H1 (cell line): ENCODE data around the gene COPS9. TPM values are rescaled to one million over a fixed set of nuclear protein-coding genes. Genes with fewer than 3 reads are reported as not detected.

Experiments used
- CTCF ChIA-PET: fragments of 300-600 bp; sonication (Branson Sonifier 250); formaldehyde crosslinking; loops from one replicate; lab custom pipeline; 2021; ENCODE audit not compliant: partially characterized antibody; lab: Charles Lee
- POLR2A ChIA-PET: fragments of 300-600 bp; sonication (Branson Sonifier 250); formaldehyde crosslinking; loops from one replicate; lab custom pipeline; 2021; ENCODE audit warnings: inconsistent platforms; ENCODE audit not compliant: partially characterized antibody; lab: Charles Lee
- DNase-seq, 2 experiments: peaks; one replicate each; pipeline versions ENCODE4 v3.0.0 to v3.0.0-alpha.2; 2010 to 2022; ENCODE audit warnings: low spot score in 2 of 2, low read depth in 1 of 2, mixed read lengths in 1 of 2
- FAIRE-seq: peaks from 2 replicates; lab custom pipeline; 2011; peaks lifted over from hg19 to GRCh38; lab: Jason Lieb, UNC
- H2AFZ ChIP-seq: 2 replicates; pipeline ENCODE4 v1.8.1; 2012; ENCODE audit warnings: low read length, inconsistent platforms
- H2AK5ac ChIP-seq: 2 replicates; pipeline ENCODE4 v1.6.1; 2013; ENCODE audit warnings: low read depth, low read length
- H2BK120ac ChIP-seq: replicated peaks from 2 replicates; pipeline ENCODE3; 2013; ENCODE audit warnings: low read depth, low read length, inconsistent platforms
- H2BK12ac ChIP-seq: 2 replicates; pipeline ENCODE4 v1.6.1; 2013; ENCODE audit warnings: low read depth, low read length
- H2BK15ac ChIP-seq: 2 replicates; pipeline ENCODE4 v1.6.1; 2013; ENCODE audit warnings: low read length
- H2BK20ac ChIP-seq: 2 replicates; pipeline ENCODE4 v1.6.1; 2013; ENCODE audit warnings: low read length
- H2BK5ac ChIP-seq: 2 replicates; pipeline ENCODE4 v1.6.1; 2013; ENCODE audit warnings: low read depth, low read length
- H3K14ac ChIP-seq: 2 replicates; pipeline ENCODE4 v1.6.1; 2013; ENCODE audit warnings: inconsistent platforms; ENCODE audit not compliant: insufficient read length
- H3K18ac ChIP-seq: 2 replicates; pipeline ENCODE4 v1.6.1; 2013; ENCODE audit warnings: low read length; ENCODE audit errors: extremely low read depth
- H3K23ac ChIP-seq: 2 replicates; pipeline ENCODE4 v1.6.1; 2013; ENCODE audit warnings: inconsistent platforms; ENCODE audit not compliant: insufficient read length
- H3K23me2 ChIP-seq: 2 replicates; pipeline ENCODE4 v1.6.1; 2013; ENCODE audit warnings: low read depth, low read length
- H3K27ac ChIP-seq: 2 replicates; pipeline ENCODE4 v1.6.1; 2011; ENCODE audit warnings: low read depth, low read length, inconsistent platforms
- H3K27me3 ChIP-seq, 4 experiments: replicated peaks in 1 of 4; 1 replicate in 1 of 4; 2 replicates in 3 of 4; pipeline versions ENCODE4 v1.6.1 to v1.8.1; 2011 to 2013; ENCODE audit warnings: low read length in 3 of 4, mild to moderate bottlenecking in 3 of 4, inconsistent platforms in 2 of 4, mixed read lengths in 2 of 4, moderate library complexity in 1 of 4; ENCODE audit not compliant: control insufficient read depth in 3 of 4, insufficient read depth in 3 of 4; ENCODE audit errors: extremely low read depth in 1 of 4
- H3K36me3 ChIP-seq, 4 experiments: 2 replicates each; pipeline versions ENCODE4 v1.6.1 to v1.8.1; 2011 to 2013; ENCODE audit warnings: mild to moderate bottlenecking in 4 of 4, low read length in 3 of 4, moderate library complexity in 2 of 4, control low read depth in 1 of 4, inconsistent platforms in 1 of 4; ENCODE audit not compliant: insufficient read depth in 4 of 4, control insufficient read depth in 2 of 4
- H3K4ac ChIP-seq: replicated peaks from 2 replicates; pipeline ENCODE3; 2013; ENCODE audit warnings: low read length, low read depth, mixed read lengths, inconsistent platforms; ENCODE audit not compliant: insufficient read length
- H3K4me1 ChIP-seq, 4 experiments: replicated peaks in 1 of 4; 1 replicate in 1 of 4; 2 replicates in 3 of 4; pipeline versions ENCODE4 v1.6.1 to v1.8.1; 2011 to 2013; ENCODE audit warnings: low read length in 3 of 4, inconsistent platforms in 2 of 4, mixed read lengths in 1 of 4; ENCODE audit not compliant: insufficient read depth in 4 of 4, control insufficient read depth in 3 of 4
- H3K4me2 ChIP-seq, 2 experiments: 2 replicates each; pipeline versions ENCODE4 v1.6.1 to v1.8.1; 2011 to 2013; ENCODE audit warnings: low read depth in 2 of 2, low read length in 2 of 2, control low read depth in 1 of 2, inconsistent platforms in 1 of 2, mild to moderate bottlenecking in 1 of 2; ENCODE audit not compliant: insufficient read depth in 1 of 2
- H3K4me3 ChIP-seq, 4 experiments: fragments of 200-600, 300-600 bp in 1 of 4; sonication (generic), shearing (Covaris generic), sonication (Bioruptor Twin) in 1 of 4; 2 replicates each; pipeline versions ENCODE4 v1.5.1 to v1.8.1; 2011 to 2016; ENCODE audit warnings: low read length in 4 of 4, low read depth in 3 of 4, control low read depth in 2 of 4, inconsistent platforms in 2 of 4, mild to moderate bottlenecking in 2 of 4, mixed read lengths in 1 of 4, moderate library complexity in 1 of 4; ENCODE audit not compliant: insufficient read depth in 2 of 4; ENCODE audit errors: extremely low read depth in 1 of 4
- H3K56ac ChIP-seq: replicated peaks from 2 replicates; pipeline ENCODE3; 2013; ENCODE audit warnings: low read depth, mild to moderate bottlenecking, mixed read lengths, low read length, inconsistent platforms; ENCODE audit not compliant: insufficient read length
- H3K79me1 ChIP-seq: 2 replicates; pipeline ENCODE4 v1.6.1; 2013; ENCODE audit warnings: low read depth, low read length, control low read depth
- H3K79me2 ChIP-seq, 2 experiments: 2 replicates each; pipeline versions ENCODE4 v1.6.1 to v1.8.1; 2012 to 2013; ENCODE audit warnings: low read length in 2 of 2, mild to moderate bottlenecking in 2 of 2, inconsistent platforms in 1 of 2; ENCODE audit not compliant: insufficient read depth in 2 of 2, control insufficient read depth in 1 of 2
- H3K9ac ChIP-seq, 4 experiments: replicated peaks in 1 of 4; 1 replicate in 1 of 4; 2 replicates in 3 of 4; pipeline versions ENCODE4 v1.6.1 to v1.8.1; 2011 to 2013; ENCODE audit warnings: low read depth in 3 of 4, low read length in 3 of 4, control low read depth in 2 of 4, mild to moderate bottlenecking in 2 of 4, moderate library complexity in 2 of 4, inconsistent platforms in 1 of 4; ENCODE audit errors: extremely low read depth in 1 of 4
- H3K9me3 ChIP-seq, 2 experiments: 2 replicates each; pipeline versions ENCODE4 v1.6.1 to v1.8.1; 2012 to 2013; ENCODE audit warnings: mild to moderate bottlenecking in 2 of 2, moderate library complexity in 2 of 2, control low read depth in 1 of 2, inconsistent platforms in 1 of 2, low read depth in 1 of 2, low read length in 1 of 2, mixed read lengths in 1 of 2; ENCODE audit not compliant: insufficient read depth in 2 of 2
- H4K20me1 ChIP-seq, 2 experiments: replicated peaks in 1 of 2; 2 replicates each; pipeline versions ENCODE3 to v1.8.1; 2011 to 2013; ENCODE audit warnings: inconsistent platforms in 2 of 2, low read length in 2 of 2, mild to moderate bottlenecking in 1 of 2; ENCODE audit not compliant: insufficient read depth in 2 of 2, control insufficient read depth in 1 of 2
- H4K5ac ChIP-seq: 2 replicates; pipeline ENCODE4 v1.6.1; 2013; ENCODE audit warnings: low read length, low read depth, mixed read lengths, inconsistent platforms; ENCODE audit not compliant: insufficient read length
- H4K8ac ChIP-seq: 2 replicates; pipeline ENCODE4 v1.8.0; 2013; ENCODE audit warnings: mild to moderate bottlenecking, moderate library complexity, low read length, inconsistent platforms; ENCODE audit not compliant: insufficient read depth; ENCODE audit errors: extremely low read depth
- H4K91ac ChIP-seq: replicated peaks from 2 replicates; pipeline ENCODE3; 2013; ENCODE audit warnings: low read length, mixed read lengths, inconsistent platforms; ENCODE audit not compliant: insufficient read length
- ASH2L ChIP-seq: fragments of 200-600, 300-600 bp; sonication (generic); IDR thresholded peaks from one replicate; pipeline ENCODE4 v1.7.1; 2017; ENCODE audit warnings: low read length
- CBX5 ChIP-seq: fragments of 300-800, 300-1000 bp; sonication (generic); IDR thresholded peaks from 2 replicates; pipeline ENCODE4 v1.7.1; 2016; ENCODE audit warnings: antibody characterized with exemption, low read length, low read depth
- CTBP2 ChIP-seq: IDR thresholded peaks from 2 replicates; pipeline ENCODE4 v1.7.0; 2011; ENCODE audit warnings: borderline replicate concordance, mild to moderate bottlenecking, moderate library complexity, mixed read lengths, low read length; ENCODE audit not compliant: insufficient read depth, insufficient read length
- E2F6 ChIP-seq: IDR thresholded peaks from 2 replicates; pipeline ENCODE4 v1.6.1; 2012; ENCODE audit warnings: inconsistent platforms
- EP300 ChIP-seq, 2 experiments: IDR thresholded peaks; 1 replicate in 1 of 2; 2 replicates in 1 of 2; pipeline ENCODE4 v1.6.1; 2011 to 2012; ENCODE audit warnings: low read depth in 2 of 2, low read length in 2 of 2, mild to moderate bottlenecking in 2 of 2, borderline replicate concordance in 1 of 2, inconsistent platforms in 1 of 2, moderate library complexity in 1 of 2
- EZH2 ChIP-seq: fragments of 200-600 bp; sonication (generic); IDR thresholded peaks from 2 replicates; pipeline ENCODE4 v1.7.1; 2012; ENCODE audit warnings: low read depth, mild to moderate bottlenecking, moderate library complexity, low read length, inconsistent platforms; ENCODE audit not compliant: severe bottlenecking
- HDAC6 ChIP-seq: IDR thresholded peaks from one replicate; pipeline ENCODE4 v1.7.1; 2012; ENCODE audit warnings: low read depth, mild to moderate bottlenecking, inconsistent platforms, low read length, moderate library complexity
- JUN ChIP-seq: IDR thresholded peaks from 2 replicates; pipeline ENCODE4 v1.6.1; 2011; ENCODE audit warnings: low read depth, mild to moderate bottlenecking, improper control_type of control experiment, low read length
- JUND ChIP-seq: IDR thresholded peaks from 2 replicates; pipeline ENCODE4 v1.6.1; 2011; ENCODE audit warnings: mild to moderate bottlenecking, improper control_type of control experiment, low read length
- KDM5A ChIP-seq: fragments of 200-600 bp; IDR thresholded peaks from 2 replicates; pipeline ENCODE4 v1.7.1; 2012; ENCODE audit warnings: mild to moderate bottlenecking, low read length, inconsistent platforms, mixed read lengths
- TAF7 ChIP-seq: optimal IDR thresholded peaks from 2 replicates; pipeline ENCODE3; 2011; ENCODE audit warnings: low read depth, mild to moderate bottlenecking, inconsistent platforms, low read length, moderate library complexity, borderline replicate concordance
- TEAD4 ChIP-seq: IDR thresholded peaks from 2 replicates; pipeline ENCODE4 v1.6.1; 2012; ENCODE audit warnings: low read depth, low read length, inconsistent platforms, mixed read lengths
- ZNF274 ChIP-seq: IDR thresholded peaks from 2 replicates; pipeline ENCODE4 v1.7.0; 2012; ENCODE audit warnings: low read length, borderline replicate concordance; ENCODE audit errors: extremely low read depth
- WGBS, 2 experiments: shearing (Covaris generic) in 1 of 2; methylation state at CpG; one replicate each; pipeline versions ENCODE4 v1.1.6 to v1.1.7; 2013 to 2015; ENCODE audit warnings: low lambda C conversion rate in 2 of 2, mixed read lengths in 2 of 2, inconsistent platforms in 1 of 2, low coverage in 1 of 2, missing lambda C conversion rate in 1 of 2; ENCODE audit not compliant: insufficient replicate concordance in 2 of 2, insufficient coverage in 1 of 2, insufficient read length in 1 of 2; ENCODE audit errors: extremely low coverage in 1 of 2, missing lambda C conversion rate in 1 of 2; 5-methylcytosine and 5-hydroxymethylcytosine counted together
- polyA plus RNA-seq, 7 experiments: library from polyadenylated mRNA; depleted of rRNA in 3 of 7; stranded (reverse) in 5 of 7; unstranded in 2 of 7; fragments of >200 nt in 5 of 7; fragments of 200-250 nt in 2 of 7; gene quantifications; 1 replicate in 5 of 7; 2 replicates in 1 of 7; 4 replicates in 1 of 7; pipeline versions ENCODE4 v1.2.1 to v1.2.3, GENCODE V29; 2011 to 2013; ENCODE audit warnings: missing spikeins in 2 of 7, mixed read lengths in 2 of 7
- total RNA-seq: library from RNA; stranded (reverse); fragmentation: NEBNext Ultra II Directional; extraction: Animal tissue kit (Norgen Biotek cat#: 25700); gene quantifications from 2 replicates; pipeline ENCODE4 v1.2.1, GENCODE V29; 2021

COPS9 gene
- total and polyA plus RNA-seq, 2 of the 8 experiments (the other 6 are each of a cell fraction or from before 2014, with no cell fraction given) = 154 to 234 TPM

GRCh38 chr2:240098349-240098748 lies 37.8 kb downstream of the COPS9 start:
- H2BK120ac ChIP-seq = no peak overlapping the region
- no peak overlapping the region for H2BK5ac ChIP-seq
- no peak overlapping the region for H2AK5ac ChIP-seq
- H4K20me1 ChIP-seq = no peaks in the 10 kb centered on the region
- H2BK20ac ChIP-seq = no peak overlapping the region
- no peak overlapping the region for H3K18ac ChIP-seq
- no peak overlapping the region for H2BK12ac ChIP-seq
- H3K4ac ChIP-seq = no peak overlapping the region
- H3K4me3 ChIP-seq = no peak overlapping the region
- H3K79me2 ChIP-seq = no peaks in the 10 kb centered on the region
- H3K4me2 ChIP-seq = no peak overlapping the region
- H4K91ac ChIP-seq = no peak overlapping the region
- H2AFZ ChIP-seq = no peak overlapping the region
- H4K8ac ChIP-seq = no peak overlapping the region
- H3K27ac ChIP-seq = no peak overlapping the region
- no peak overlapping the region for H3K56ac ChIP-seq
- ChIA-PET CTCF (interaction anchor here (1.7 kb wide), 1 partner anchor 32 kb away, joined by 3 read pairs; no protein-coding TSS in a partner anchor), POLR2A (no interaction called here)
- H3K79me1 ChIP-seq = no peaks in the 10 kb centered on the region
- H3K23me2 ChIP-seq = peaks cover 4% of the 10 kb centered on the region; the same call in 1 of the 2 replicates
- FAIRE-seq (no peak), DNase-seq (no peak)
- no peak overlapping the region for H3K23ac ChIP-seq
- H4K5ac ChIP-seq = no peak overlapping the region
- peaks cover 0 to 3% (median 1%) of the 10 kb centered on the region in 4 experiments; a peak in 3 of 7 replicates for H3K4me1 ChIP-seq
- TF ChIP-seq EZH2 (no peak), KDM5A (no peak), E2F6 (no peak), TEAD4 (no peak), TAF7 (no peak), ZNF274 (no peak), JUN (no peak), JUND (no peak), CTBP2 (no peak), CBX5 (no peak), EP300 (IDR thresholded peaks at IDR 0.05; ENCODE audit: borderline replicate concordance in 1 of 2, low read depth in 2 of 2, low read length in 2 of 2) (no peak), ASH2L (no peak), HDAC6 (no peak)
- H3K14ac ChIP-seq = no peak overlapping the region
- H3K9ac ChIP-seq = no peak overlapping the region
- no peaks in the 10 kb centered on the region for H3K9me3 ChIP-seq
- no peaks in the 10 kb centered on the region for H3K36me3 ChIP-seq
- H2BK15ac ChIP-seq = no peak overlapping the region
- 97% methylated on average over 2 of the region's 2 CpGs; no CpG with 5 or more reads in 1 of the 2 experiments for WGBS, 2 experiments
- H3K27me3 ChIP-seq = peaks cover 0 to 12% (median 7%) of the 10 kb centered on the region in 4 experiments; a peak in 4 of 7 replicates
